ENCODE measurements around the gene MED26.

Gene MED26

GRCh38 chr19:16589917-16590316 is 38.1 kb downstream of the MED26 start:
- no peak for DNase-seq (ENCODE audit: low read depth)

DNA sequence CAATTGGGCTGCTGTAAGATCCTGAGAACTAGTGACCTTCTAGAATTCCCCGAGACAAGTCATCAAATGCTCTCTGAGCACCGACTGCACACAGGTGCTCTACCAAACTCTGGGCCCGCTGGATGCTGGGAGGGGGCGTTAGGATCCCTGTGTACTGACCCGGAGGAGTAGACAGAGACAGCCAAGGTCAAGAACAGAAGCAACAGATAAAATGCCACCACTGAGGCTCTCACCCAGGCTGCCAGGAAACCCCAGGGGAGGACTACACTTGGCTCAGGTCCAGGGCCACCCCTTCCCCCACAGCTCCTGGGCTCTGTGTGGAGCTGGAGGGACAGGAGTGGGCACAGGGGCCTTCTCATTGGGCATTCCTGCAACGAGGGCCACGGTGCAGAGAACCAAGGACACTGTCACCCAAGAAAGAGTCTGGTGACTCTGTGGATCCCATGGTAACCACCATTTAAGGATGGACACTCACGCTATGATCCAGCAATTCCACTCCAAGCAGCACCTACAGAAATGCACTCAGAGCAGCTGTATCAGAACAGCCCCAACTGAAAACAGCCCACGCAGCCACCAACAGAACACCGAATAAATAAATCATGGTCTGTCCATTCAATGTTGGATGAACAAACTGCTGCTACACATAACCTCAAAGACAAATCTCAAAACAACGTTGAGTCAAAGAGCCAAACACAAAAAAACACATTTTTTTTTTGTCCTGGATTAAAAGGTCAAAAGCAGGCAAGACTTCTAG is 39.0 kb downstream of the MED26 start:
- no peak for DNase-seq (ENCODE audit: low read depth)

GRCh38 chr19:16587833-16588823 is 39.9 kb downstream of the MED26 start:
- no peak for DNase-seq (ENCODE audit: low read depth)

GRCh38 chr19:16586991-16587832 is 40.8 kb downstream of the MED26 start:
- DNase-seq (ENCODE audit: low read depth): no peak

- DNase-seq (ENCODE audit: low read depth): no peak
These were observed 41.5 kb downstream of the MED26 start for GRCh38 chr19:16586477-16586871.

DNA sequence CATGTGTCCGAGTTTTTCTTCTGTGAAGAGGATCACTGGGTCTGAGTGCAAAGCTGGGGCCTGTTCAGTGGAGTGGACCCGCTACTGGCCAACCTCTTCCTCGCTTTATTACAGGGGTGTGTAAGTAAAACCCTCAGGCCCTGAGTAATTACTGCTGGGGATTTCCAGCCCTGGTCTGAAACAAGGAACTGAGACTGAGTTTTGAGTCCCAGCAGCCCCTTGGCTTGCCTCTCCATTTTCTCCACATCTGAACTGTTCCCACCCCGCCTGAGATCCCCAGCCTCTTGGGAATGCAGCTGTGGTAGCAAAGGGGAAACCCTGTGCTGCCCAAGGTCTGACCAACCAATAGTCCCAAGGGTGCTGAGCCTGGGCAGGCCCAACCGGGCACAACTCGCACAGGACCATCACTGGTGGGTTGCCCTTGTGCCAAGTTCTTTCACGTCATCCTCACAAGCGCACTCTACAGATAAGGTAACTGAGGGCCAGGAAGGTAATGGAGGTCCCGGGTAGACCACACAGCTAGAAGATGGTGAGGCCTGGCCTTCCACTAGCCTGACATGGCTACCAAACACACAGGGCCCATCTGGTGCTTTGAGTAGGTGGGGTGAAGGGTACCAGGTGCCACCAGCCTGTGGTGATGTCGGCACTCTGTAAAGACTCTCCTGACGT is 42.1 kb downstream of the MED26 start:
- no peak for DNase-seq (ENCODE audit: low read depth)

- DNase-seq (ENCODE audit: low read depth): no peak
These were observed 42.8 kb downstream of the MED26 start for GRCh38 chr19:16585094-16585801.

- DNase-seq (ENCODE audit: low read depth): peak; percentile 64
These were observed 43.5 kb downstream of the MED26 start for GRCh38 chr19:16584248-16585093.

GRCh38 chr19:16582486-16583261 is 45.3 kb downstream of the MED26 start:
- no peak for DNase-seq (ENCODE audit: low read depth)

GRCh38 chr19:16581971-16582343 is 46.0 kb downstream of the MED26 start:
- DNase-seq (ENCODE audit: low read depth): no peak

- no peak for DNase-seq (ENCODE audit: low read depth)
These were observed 46.6 kb downstream of the MED26 start for GRCh38 chr19:16581145-16581970.

DNA sequence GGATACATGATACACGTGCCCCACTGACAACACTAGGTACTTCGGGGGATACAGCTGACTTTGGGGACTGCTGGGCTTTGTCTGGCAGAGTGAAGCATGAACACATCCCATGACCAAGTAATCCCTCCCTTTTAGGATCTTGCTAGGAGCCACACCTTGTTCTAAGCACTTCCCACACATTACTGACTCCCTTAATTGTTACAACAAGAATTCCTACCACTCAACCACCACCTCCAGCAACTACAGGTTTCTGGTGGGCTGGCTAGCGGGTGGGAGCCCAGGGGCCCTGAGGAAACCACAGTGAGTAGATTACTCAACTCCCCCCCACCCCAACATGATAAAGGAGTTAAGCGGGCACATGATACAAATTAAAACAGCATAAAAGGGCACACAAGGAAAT is 48.6 kb downstream of the MED26 start:
- DNase-seq (ENCODE audit: low read depth): no peak

GRCh38 chr19:16577531-16577985 is 50.4 kb downstream of the MED26 start:
- DNase-seq (ENCODE audit: low read depth): no peak

DNA sequence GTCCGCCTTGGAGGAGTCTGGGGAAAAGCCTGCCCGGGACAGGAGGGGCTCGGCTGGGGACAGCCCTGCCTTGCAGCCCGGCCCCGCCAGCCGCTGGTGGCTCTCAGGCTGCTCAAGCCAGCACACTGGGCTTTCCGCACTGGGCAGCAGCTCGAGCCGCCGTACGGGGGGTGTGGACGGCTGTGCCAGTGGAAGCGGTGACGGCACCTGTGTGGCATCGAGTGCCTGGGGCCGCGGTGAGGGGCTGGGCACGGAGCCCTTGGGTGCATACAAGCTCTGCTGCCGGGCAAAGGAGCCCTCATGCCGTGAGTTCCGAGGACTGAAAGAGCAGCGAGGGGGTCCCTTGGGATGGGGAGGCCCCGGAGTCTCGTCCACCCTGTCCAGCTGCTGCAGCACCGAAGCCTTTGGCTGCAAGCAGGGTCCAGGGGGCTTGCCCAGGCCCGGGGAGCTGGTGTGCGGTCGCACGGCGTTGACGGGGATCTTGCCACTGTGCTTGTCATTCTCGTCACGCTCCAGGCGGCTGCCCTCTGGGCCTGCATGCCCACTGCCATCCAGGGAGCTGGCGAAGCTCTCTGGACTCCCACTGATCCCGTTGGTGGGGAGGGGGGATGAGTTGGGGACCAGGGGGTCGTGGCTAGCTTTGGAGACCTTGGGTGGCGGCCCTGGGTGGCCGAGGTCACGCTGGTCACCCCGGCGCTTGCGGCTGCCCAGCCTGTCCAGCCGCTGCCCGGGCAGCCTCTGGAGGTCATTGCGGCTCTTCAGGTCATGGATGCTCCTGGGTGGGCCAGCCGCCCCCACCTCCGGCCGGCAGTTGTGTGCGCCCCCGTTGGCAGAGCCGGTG is 51.1 kb downstream of the MED26 start:
- DNase-seq (ENCODE audit: low read depth): no peak

DNA sequence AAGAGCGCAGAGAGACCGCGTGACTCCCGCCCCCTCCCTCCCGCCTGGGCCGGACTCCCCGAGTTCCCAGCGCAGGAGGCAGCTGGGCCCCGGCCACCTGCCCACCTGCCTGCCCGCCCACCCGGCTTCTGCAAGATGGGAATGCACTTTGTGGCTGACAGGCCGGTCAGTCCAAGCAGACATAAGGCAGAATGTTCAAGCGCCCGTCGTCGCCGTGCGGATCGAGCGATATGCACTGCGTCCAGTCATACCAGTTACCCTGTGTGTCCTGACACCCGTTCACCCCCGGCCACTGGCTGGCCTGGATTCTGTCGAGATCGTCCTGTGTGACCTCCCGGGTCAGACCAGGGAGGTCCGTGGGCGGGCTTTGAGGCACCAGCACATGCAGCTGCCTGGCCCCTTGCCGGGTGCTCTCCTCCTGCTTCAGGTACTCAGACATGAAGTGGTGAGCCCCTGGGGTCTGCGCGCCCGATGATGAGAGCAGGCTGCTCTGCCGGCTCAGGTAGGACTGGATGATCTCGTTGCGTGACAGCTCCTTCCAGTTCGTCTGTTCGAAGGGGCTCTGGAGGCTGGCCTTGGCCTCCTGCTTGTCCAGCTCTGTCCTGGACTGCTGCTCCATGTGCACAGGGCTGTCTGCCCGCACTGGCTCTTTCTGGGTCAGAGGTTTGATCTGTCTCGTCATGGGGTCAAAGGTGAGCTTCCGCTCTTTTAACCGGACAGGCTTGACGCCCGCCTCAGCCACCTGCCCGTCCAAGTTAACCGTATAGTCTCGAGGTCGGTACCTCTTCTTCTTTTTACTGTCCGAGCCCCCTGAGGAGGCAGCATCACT is 51.9 kb downstream of the MED26 start:
- no peak for DNase-seq (ENCODE audit: low read depth)

DNA sequence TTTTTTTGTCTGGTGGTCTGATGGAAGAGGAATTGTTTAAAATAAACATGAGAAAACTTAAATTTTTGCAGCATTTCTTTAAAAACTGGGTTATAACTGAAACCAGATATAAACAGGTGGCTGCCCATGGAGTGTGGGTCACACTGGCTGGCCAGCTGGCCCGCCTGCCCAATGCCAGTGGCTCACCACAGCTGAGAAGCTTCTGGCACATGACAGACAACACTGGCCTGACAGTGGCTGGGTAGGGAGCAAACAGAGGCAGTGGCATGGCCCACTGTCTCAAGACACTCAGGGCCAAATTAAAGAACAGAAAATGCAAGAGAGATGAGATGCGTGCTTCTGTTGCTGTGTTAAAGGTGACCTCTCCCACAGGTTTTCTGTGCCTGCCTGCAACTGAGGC is 52.7 kb downstream of the MED26 start:
- DNase-seq (ENCODE audit: low read depth): no peak
